Natural killer cell (primary cell): ENCODE measurements around the gene SMURF2. TPM values are rescaled to one million over a fixed set of nuclear protein-coding genes. Genes with fewer than 3 reads are reported as not detected.

Source experiments
- ATAC-seq, 3 donors: fragments of 150-1000 bp in 2 of 3; fragments of 200-7000 bp in 1 of 3; cut with Tn5 transposase; 1 replicate in 1 of 3; 2 replicates in 2 of 3; pipeline ENCODE4 v1.10.0; 2021; ENCODE audit warnings: mild to moderate bottlenecking in 2 of 3, moderate library complexity in 2 of 3
- DNase-seq, 2 donors: peaks; one replicate each; pipeline versions ENCODE4 v3.0.0 to v3.0.0-alpha.2; 2013 to 2021; ENCODE audit warnings: mixed read lengths in 1 of 2
- H3K27ac ChIP-seq: one replicate; pipeline ENCODE4 v1.5.1; 2013; ENCODE audit warnings: mild to moderate bottlenecking, low read length
- H3K27me3 ChIP-seq: one replicate; pipeline ENCODE4 v1.6.1; 2013; ENCODE audit warnings: low read length; ENCODE audit not compliant: control insufficient read depth, insufficient read depth
- H3K36me3 ChIP-seq: one replicate; pipeline ENCODE4 v1.6.1; 2013; ENCODE audit warnings: low read length; ENCODE audit not compliant: control insufficient read depth, insufficient read depth
- H3K4me1 ChIP-seq: one replicate; pipeline ENCODE4 v1.6.1; 2013; ENCODE audit warnings: low read length; ENCODE audit not compliant: control insufficient read depth, insufficient read depth
- H3K4me3 ChIP-seq: one replicate; pipeline ENCODE4 v1.5.1; 2013; ENCODE audit warnings: low read length
- H3K9me3 ChIP-seq: one replicate; pipeline ENCODE4 v1.6.1; 2013; ENCODE audit warnings: low read length; ENCODE audit not compliant: control insufficient read depth, insufficient read depth
- H3K27ac Mint-ChIP-seq, 2 donors: one replicate each; pipeline ENCODE4 v1.8.0; 2022; ENCODE audit warnings: mild to moderate bottlenecking in 2 of 2, mixed read lengths in 2 of 2, moderate library complexity in 1 of 2
- H3K27me3 Mint-ChIP-seq, 2 donors: one replicate each; pipeline ENCODE4 v1.8.0; 2022; ENCODE audit warnings: low read depth in 2 of 2, mixed read lengths in 2 of 2
- H3K36me3 Mint-ChIP-seq: one replicate; pipeline ENCODE4 v1.8.0; 2022; ENCODE audit warnings: mixed read lengths
- H3K4me1 Mint-ChIP-seq, 2 donors: one replicate each; pipeline ENCODE4 v1.8.0; 2022; ENCODE audit warnings: mixed read lengths in 2 of 2
- H3K4me3 Mint-ChIP-seq: one replicate; pipeline ENCODE4 v1.8.0; 2022; ENCODE audit warnings: mild to moderate bottlenecking, moderate library complexity, mixed read lengths
- H3K9me3 Mint-ChIP-seq, 2 donors: one replicate each; pipeline ENCODE4 v1.8.0; 2022; ENCODE audit warnings: mixed read lengths in 2 of 2
- WGBS: methylation state at CpG from one replicate; pipeline ENCODE4 v1.1.7; 2013; ENCODE audit warnings: missing lambda C conversion rate; ENCODE audit not compliant: insufficient coverage; 5-methylcytosine and 5-hydroxymethylcytosine counted together
- intact Hi-C: fragments of 100-400 bp; cut with micrococcal nuclease; formaldehyde crosslinking; loops from one replicate; pipeline ENCODE4 v1.14.2; 2022
- total RNA-seq, 4 donors: library from RNA; stranded (reverse); fragments of 120-200 nt in 1 of 4; gene quantifications; one replicate each; pipeline versions ENCODE4 v1.2.3 to v1.2.4, GENCODE V29; 2013 to 2022
- TF ChIP-seq, protein P1 (sequence below): fragments of 200-600 bp; IDR thresholded peaks from one replicate; pipeline ENCODE4 v1.8.0; 2022; ENCODE audit warnings: antibody characterized with exemption

Gene SMURF2
- total RNA-seq, 3 donors from 2014 or later (not counting 1 experiment from before 2014, with no cell fraction given) = 43.8 to 54.5 (median 46.5) TPM

GRCh38 chr17:64551461-64551860 lies 110.6 kb downstream of the SMURF2 start:
- TF ChIP-seq, protein P1, sequence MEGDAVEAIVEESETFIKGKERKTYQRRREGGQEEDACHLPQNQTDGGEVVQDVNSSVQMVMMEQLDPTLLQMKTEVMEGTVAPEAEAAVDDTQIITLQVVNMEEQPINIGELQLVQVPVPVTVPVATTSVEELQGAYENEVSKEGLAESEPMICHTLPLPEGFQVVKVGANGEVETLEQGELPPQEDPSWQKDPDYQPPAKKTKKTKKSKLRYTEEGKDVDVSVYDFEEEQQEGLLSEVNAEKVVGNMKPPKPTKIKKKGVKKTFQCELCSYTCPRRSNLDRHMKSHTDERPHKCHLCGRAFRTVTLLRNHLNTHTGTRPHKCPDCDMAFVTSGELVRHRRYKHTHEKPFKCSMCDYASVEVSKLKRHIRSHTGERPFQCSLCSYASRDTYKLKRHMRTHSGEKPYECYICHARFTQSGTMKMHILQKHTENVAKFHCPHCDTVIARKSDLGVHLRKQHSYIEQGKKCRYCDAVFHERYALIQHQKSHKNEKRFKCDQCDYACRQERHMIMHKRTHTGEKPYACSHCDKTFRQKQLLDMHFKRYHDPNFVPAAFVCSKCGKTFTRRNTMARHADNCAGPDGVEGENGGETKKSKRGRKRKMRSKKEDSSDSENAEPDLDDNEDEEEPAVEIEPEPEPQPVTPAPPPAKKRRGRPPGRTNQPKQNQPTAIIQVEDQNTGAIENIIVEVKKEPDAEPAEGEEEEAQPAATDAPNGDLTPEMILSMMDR = no peak
- Mint-ChIP-seq H3K9me3 (no peaks in the 10 kb centered on the region), H3K4me3 (no peak overlapping the region), H3K27ac (peak overlapping the region in 1 of 2 donors; percentile 33), H3K27me3 (no peaks in the 10 kb centered on the region), H3K4me1 (peaks cover 4 to 10% of the 10 kb centered on the region in 2 donors), H3K36me3 (peaks cover 10% of the 10 kb centered on the region)
- H3K27me3 ChIP-seq = no peaks in the 10 kb centered on the region
- peaks cover 70% of the 10 kb centered on the region for H3K36me3 ChIP-seq
- H3K4me3 ChIP-seq = no peak overlapping the region
- intact Hi-C loops = no loop called here
- no peaks in the 10 kb centered on the region for H3K9me3 ChIP-seq
- no peak overlapping the region for H3K27ac ChIP-seq
- no peak for DNase-seq
- WGBS = 100% methylated on average over 1 of the region's 5 CpGs
- no peak for ATAC-seq
- H3K4me1 ChIP-seq = no peaks in the 10 kb centered on the region

DNA sequence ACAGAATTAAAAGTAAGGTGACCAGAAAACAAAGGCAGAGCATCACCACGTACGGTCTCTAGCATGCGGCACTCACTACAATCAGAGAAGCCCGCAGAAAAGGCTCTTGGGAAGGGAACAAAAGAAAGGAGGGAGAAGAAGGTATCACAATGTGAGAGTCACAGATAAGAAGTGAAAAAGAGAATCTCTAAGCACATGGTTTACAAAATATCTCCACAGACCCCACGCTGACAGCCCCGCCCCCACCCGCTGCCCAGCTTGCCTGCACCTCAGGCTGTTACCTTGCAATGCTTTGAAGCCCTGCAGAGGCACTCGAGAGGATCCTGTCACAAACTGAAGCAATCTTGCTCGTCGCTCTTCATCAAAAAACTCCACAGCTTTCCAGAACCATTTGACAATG lies 114.8 kb downstream of the SMURF2 start:
- 97% methylated on average over 10 of the region's 10 CpGs for WGBS
- H3K4me1 ChIP-seq = no peaks in the 10 kb centered on the region
- Mint-ChIP-seq H3K4me3 (no peak overlapping the region), H3K4me1 (no peaks in the 10 kb centered on the region), H3K36me3 (no peaks in the 10 kb centered on the region), H3K27ac (no peak overlapping the region), H3K27me3 (no peaks in the 10 kb centered on the region), H3K9me3 (no peaks in the 10 kb centered on the region)
- TF ChIP-seq, protein P1 = no peak
- H3K27ac ChIP-seq = no peak overlapping the region
- H3K9me3 ChIP-seq = no peaks in the 10 kb centered on the region
- no peak for ATAC-seq
- H3K27me3 ChIP-seq = no peaks in the 10 kb centered on the region
- no peak overlapping the region for H3K4me3 ChIP-seq
- no peak for DNase-seq
- H3K36me3 ChIP-seq = peaks cover 74% of the 10 kb centered on the region
- intact Hi-C loops = no loop called here

DNA sequence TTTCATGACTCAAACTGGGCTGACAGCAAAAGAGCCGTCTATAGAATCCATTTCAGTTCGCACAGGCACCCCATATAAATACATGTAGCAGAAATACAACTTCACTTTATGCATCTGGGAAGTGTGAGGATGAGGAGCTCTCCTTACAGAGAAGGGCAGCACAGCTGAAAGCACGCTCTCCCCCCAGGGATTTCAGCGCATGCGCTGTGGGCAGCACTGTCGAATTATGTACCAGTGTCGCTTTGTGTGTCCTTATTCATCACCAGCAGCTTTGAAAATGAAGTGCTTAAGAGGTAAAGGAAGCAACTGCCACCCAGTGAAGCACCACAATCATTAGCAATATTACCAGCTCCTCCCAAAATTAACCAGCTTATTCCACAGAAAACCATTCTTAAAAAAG lies 115.4 kb downstream of the SMURF2 start:
- no peaks in the 10 kb centered on the region for H3K36me3 Mint-ChIP-seq

DNA sequence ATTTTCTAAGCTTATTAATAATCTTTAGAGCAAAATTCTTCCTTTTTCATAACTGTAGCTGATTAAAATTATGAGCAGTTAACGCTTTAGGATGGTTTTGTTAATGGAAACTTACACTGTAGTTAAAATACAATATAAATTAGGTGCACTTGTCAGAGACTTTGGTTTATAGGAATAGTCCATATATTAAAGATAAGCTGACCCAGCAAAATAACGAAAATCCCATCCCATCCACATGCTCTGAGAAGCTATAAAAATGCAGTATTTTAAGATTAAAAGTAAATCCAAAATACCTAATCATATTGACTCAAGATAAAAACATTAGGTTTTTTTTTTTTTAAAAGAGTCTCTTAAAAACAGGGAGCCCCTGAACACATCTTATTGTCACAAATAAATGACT lies 117.4 kb downstream of the SMURF2 start:
- Mint-ChIP-seq H3K9me3 (no peaks in the 10 kb centered on the region), H3K27ac (no peak overlapping the region), H3K36me3 (no peaks in the 10 kb centered on the region), H3K27me3 (no peaks in the 10 kb centered on the region), H3K4me1 (no peaks in the 10 kb centered on the region), H3K4me3 (no peak overlapping the region)
- H3K27me3 ChIP-seq = no peaks in the 10 kb centered on the region
- peaks cover 62% of the 10 kb centered on the region for H3K36me3 ChIP-seq
- H3K27ac ChIP-seq = no peak overlapping the region
- no peak overlapping the region for H3K4me3 ChIP-seq
- H3K9me3 ChIP-seq = no peaks in the 10 kb centered on the region
- H3K4me1 ChIP-seq = no peaks in the 10 kb centered on the region
- intact Hi-C loops = no loop called here
- TF ChIP-seq, protein P1 = no peak
- ATAC-seq (no peak), DNase-seq (no peak)
- WGBS = no CpG with 5 or more reads among the region's 2 CpGs

More for the DNA sequence above, 115.4 kb downstream of the SMURF2 start:
- Histone ChIP-seq H3K27ac (no peak overlapping the region), H3K36me3 (peaks cover 69% of the 10 kb centered on the region), H3K9me3 (no peaks in the 10 kb centered on the region), H3K27me3 (no peaks in the 10 kb centered on the region), H3K4me1 (no peaks in the 10 kb centered on the region), H3K4me3 (no peak overlapping the region)
- intact Hi-C loops = no loop called here
- no peaks in the 10 kb centered on the region for H3K27me3 Mint-ChIP-seq
- WGBS = 95% methylated on average over 5 of the region's 7 CpGs
- H3K4me3 Mint-ChIP-seq = no peak overlapping the region
- H3K4me1 Mint-ChIP-seq = no peaks in the 10 kb centered on the region
- no peak overlapping the region for H3K27ac Mint-ChIP-seq
- ATAC-seq (no peak), DNase-seq (no peak)
- TF ChIP-seq, protein P1 = no peak
- H3K9me3 Mint-ChIP-seq = no peaks in the 10 kb centered on the region
